Osteoblast (primary cell): Measurements from ENCODE around the gene KLK8. TPM values are rescaled to one million over a fixed set of nuclear protein-coding genes. Genes with fewer than 3 reads are reported as not detected.

ENCODE experiments used
- DNase-seq: peaks from one replicate; pipeline ENCODE4 v3.0.0; 2011; ENCODE audit warnings: low spot score, mixed read lengths; ENCODE audit not compliant: insufficient read length; ENCODE audit errors: missing footprints
- H2AFZ ChIP-seq: 2 replicates; pipeline ENCODE4 v1.6.0; 2011; ENCODE audit warnings: mild to moderate bottlenecking, low read length
- H3K27ac ChIP-seq: 2 replicates; pipeline ENCODE4 v1.5.1; 2011; ENCODE audit warnings: mild to moderate bottlenecking, low read depth, low read length, moderate library complexity
- H3K27me3 ChIP-seq: 2 replicates; pipeline ENCODE4 v1.6.0; 2012; ENCODE audit warnings: mild to moderate bottlenecking, control low read depth, inconsistent platforms, low read length, moderate library complexity; ENCODE audit not compliant: insufficient read depth
- H3K36me3 ChIP-seq: 2 replicates; pipeline ENCODE4 v1.5.1; 2011; ENCODE audit warnings: mild to moderate bottlenecking, low read length, control low read depth, moderate library complexity; ENCODE audit not compliant: insufficient read depth
- H3K4me1 ChIP-seq: 2 replicates; pipeline ENCODE4 v1.5.1; 2011; ENCODE audit warnings: mild to moderate bottlenecking, low read length, control low read depth, moderate library complexity; ENCODE audit not compliant: insufficient read depth
- H3K4me2 ChIP-seq: 2 replicates; pipeline ENCODE4 v1.6.0; 2011; ENCODE audit warnings: mild to moderate bottlenecking, low read length; ENCODE audit not compliant: insufficient read depth
- H3K4me3 ChIP-seq: fragments of 200-600 bp; sonication (generic); 3 replicates; pipeline ENCODE4 v1.5.1; 2012; ENCODE audit warnings: mild to moderate bottlenecking, low read length, inconsistent platforms; ENCODE audit not compliant: insufficient read depth
- H3K79me2 ChIP-seq: 2 replicates; pipeline ENCODE4 v1.6.0; 2012; ENCODE audit warnings: mild to moderate bottlenecking, low read length, control low read depth, inconsistent platforms; ENCODE audit not compliant: insufficient read depth
- H3K9me3 ChIP-seq: 2 replicates; pipeline ENCODE4 v1.5.1; 2011; ENCODE audit warnings: low read depth, low read length, control low read depth
- H4K20me1 ChIP-seq: 2 replicates; pipeline ENCODE4 v1.6.0; 2012; ENCODE audit warnings: mild to moderate bottlenecking, low read length, control low read depth; ENCODE audit not compliant: insufficient read depth
- total RNA-seq: library from RNA; depleted of rRNA; stranded (reverse); fragments of >200 nt; gene quantifications from 2 replicates; pipeline ENCODE4 v1.2.3, GENCODE V29; 2012
- TF ChIP-seq, protein P1 (sequence below): IDR thresholded peaks from 2 replicates; pipeline ENCODE4 v1.5.1; 2011; ENCODE audit warnings: mild to moderate bottlenecking, low read depth, low read length, moderate library complexity; ENCODE audit errors: extremely low read depth

The KLK8 gene
- total RNA-seq, 1 donor, result not detected

DNA sequence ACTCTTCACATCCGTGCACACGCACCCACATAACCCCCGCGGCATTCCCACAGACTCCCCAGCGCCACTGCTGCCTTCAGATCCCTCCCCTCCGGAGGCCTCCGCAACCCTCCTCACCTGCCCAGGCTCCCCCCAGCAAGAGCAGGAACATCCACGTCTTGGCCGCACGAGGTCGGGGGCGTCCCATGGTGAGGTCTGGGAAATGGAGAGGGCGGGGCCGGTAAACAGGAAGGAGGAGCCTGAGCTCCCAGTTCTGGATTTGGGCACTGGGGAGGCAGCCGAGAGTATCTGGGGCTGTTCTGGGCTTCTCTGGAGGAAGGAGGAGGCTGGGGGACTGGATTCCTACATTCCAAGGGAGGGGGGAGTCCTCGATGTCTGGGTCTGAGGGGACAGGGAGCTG, 423 bp downstream of the KLK8 start:
- H3K79me2 ChIP-seq, result no peaks in the 10 kb centered on the region
- H3K36me3 ChIP-seq, result no peaks in the 10 kb centered on the region
- H3K4me2 ChIP-seq, result no peak overlapping the region
- DNase-seq, result no peak
- H3K27ac ChIP-seq, result no peak overlapping the region
- no peaks in the 10 kb centered on the region for H4K20me1 ChIP-seq
- no peak overlapping the region for H3K4me3 ChIP-seq
- no peaks in the 10 kb centered on the region for H3K4me1 ChIP-seq
- no peaks in the 10 kb centered on the region for H3K27me3 ChIP-seq
- H3K9me3 ChIP-seq, result no peaks in the 10 kb centered on the region
- TF ChIP-seq, protein P1, sequence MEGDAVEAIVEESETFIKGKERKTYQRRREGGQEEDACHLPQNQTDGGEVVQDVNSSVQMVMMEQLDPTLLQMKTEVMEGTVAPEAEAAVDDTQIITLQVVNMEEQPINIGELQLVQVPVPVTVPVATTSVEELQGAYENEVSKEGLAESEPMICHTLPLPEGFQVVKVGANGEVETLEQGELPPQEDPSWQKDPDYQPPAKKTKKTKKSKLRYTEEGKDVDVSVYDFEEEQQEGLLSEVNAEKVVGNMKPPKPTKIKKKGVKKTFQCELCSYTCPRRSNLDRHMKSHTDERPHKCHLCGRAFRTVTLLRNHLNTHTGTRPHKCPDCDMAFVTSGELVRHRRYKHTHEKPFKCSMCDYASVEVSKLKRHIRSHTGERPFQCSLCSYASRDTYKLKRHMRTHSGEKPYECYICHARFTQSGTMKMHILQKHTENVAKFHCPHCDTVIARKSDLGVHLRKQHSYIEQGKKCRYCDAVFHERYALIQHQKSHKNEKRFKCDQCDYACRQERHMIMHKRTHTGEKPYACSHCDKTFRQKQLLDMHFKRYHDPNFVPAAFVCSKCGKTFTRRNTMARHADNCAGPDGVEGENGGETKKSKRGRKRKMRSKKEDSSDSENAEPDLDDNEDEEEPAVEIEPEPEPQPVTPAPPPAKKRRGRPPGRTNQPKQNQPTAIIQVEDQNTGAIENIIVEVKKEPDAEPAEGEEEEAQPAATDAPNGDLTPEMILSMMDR, result no peak
- H2AFZ ChIP-seq, result no peak overlapping the region

DNA sequence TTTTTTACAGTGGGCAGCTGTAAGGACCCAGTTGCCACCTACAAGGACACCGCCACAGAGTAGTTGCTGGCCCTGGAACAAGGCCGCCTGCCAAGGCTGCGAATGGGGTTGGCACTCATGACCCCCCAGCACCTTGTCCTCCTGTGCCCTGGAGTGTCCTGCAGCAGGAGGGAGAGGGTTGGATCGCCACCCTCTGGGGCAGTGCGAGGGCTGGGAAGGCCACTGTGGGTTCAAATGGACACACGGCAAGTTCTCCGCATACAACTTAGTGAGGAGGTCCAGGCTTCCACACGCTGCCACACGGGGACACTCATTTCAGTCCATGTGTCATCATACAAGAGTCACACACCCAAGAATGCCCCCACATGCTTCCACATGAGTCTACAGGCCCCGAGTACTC, 978 bp downstream of the KLK8 start:
- DNase-seq, result no peak
- no peaks in the 10 kb centered on the region for H4K20me1 ChIP-seq

DNA sequence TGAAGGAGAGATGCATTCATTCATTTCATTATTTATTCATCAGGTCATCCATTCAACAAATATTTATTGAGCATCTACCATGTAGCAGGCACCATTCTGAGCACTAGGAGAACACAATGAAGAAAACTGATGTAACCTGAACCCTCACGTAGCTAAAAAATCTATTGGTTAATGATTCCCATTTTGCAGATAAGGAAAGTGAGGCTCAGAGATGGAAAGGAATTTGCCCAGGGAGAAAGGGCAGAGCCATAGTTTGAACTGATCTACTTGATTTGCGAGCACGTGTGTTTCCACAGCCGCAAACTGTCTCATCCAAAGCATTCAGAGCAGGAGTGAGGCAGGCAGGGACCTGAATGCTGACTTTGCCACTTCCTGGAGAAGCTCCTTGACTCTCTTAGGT, 2.7 kb downstream of the KLK8 start:
- Histone ChIP-seq H2AFZ (no peak overlapping the region), H3K27me3 (no peaks in the 10 kb centered on the region), H4K20me1 (no peaks in the 10 kb centered on the region), H3K4me3 (no peak overlapping the region), H3K79me2 (no peaks in the 10 kb centered on the region), H3K4me2 (no peak overlapping the region), H3K27ac (no peak overlapping the region), H3K4me1 (no peaks in the 10 kb centered on the region), H3K9me3 (no peaks in the 10 kb centered on the region), H3K36me3 (no peaks in the 10 kb centered on the region)
- TF ChIP-seq, protein P1, result no peak
- DNase-seq, result no peak

More for the DNA sequence above, 978 bp downstream of the KLK8 start:
- Histone ChIP-seq H3K27ac (no peak overlapping the region), H3K4me3 (no peak overlapping the region), H2AFZ (no peak overlapping the region), H3K4me1 (no peaks in the 10 kb centered on the region), H3K9me3 (no peaks in the 10 kb centered on the region), H3K36me3 (no peaks in the 10 kb centered on the region), H3K79me2 (no peaks in the 10 kb centered on the region), H3K4me2 (no peak overlapping the region), H3K27me3 (no peaks in the 10 kb centered on the region)
- TF ChIP-seq, protein P1, result no peak

DNA sequence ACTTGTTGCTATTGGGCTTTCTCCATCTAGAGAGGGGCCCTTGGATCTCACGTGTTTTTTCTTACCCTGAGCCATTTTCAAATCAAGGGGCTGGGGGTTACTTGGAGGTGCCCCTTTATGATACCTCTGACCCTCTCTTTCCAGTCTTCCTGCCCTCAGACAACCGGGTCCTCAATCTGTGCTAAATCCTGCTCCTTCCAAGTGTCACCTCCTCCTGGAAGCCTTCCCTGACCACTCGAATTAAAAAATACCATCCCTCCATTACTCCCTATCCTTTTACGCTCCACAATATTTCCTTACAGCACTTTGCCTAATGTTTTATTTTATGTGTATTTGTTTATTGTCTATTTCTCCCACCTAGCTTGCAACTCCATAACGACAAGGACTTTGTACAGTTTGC, 3.3 kb downstream of the KLK8 start:
- Histone ChIP-seq H3K36me3 (no peaks in the 10 kb centered on the region), H4K20me1 (no peaks in the 10 kb centered on the region), H3K4me3 (no peak overlapping the region), H2AFZ (no peak overlapping the region), H3K79me2 (no peaks in the 10 kb centered on the region), H3K27me3 (no peaks in the 10 kb centered on the region), H3K27ac (no peak overlapping the region), H3K4me1 (no peaks in the 10 kb centered on the region), H3K4me2 (no peak overlapping the region), H3K9me3 (no peaks in the 10 kb centered on the region)
- DNase-seq, result peak; percentile 58
- TF ChIP-seq, protein P1, result no peak
